Measurements from ENCODE around the gene TPCN2. TPM values are rescaled to one million over a fixed set of nuclear protein-coding genes. Genes with fewer than 3 reads are reported as not detected.
"Not testable (repeated sequence)": the region's sequence is repeated elsewhere in the genome, so short reads cannot be mapped to it uniquely, and the experiment has no call there.

The TPCN2 gene
- 6.2 and 7.4 TPM in 2 replicates for total RNA-seq

GRCh38 chr11:69048694-69049489 lies at the start of gene TPCN2:
Gene TPCN2, plus strand, starts transcription at chr11:69048932. Its CDS starts 66 bp downstream, at chr11:69048998.
- peak; percentile 96 to 98 for DNase-seq (ENCODE audit: low read depth in 2 of 2)

GRCh38 chr11:68999093-68999747 lies 49.5 kb upstream of the TPCN2 start:
- no peak for DNase-seq (ENCODE audit: low read depth in 2 of 2)

- DNase-seq (ENCODE audit: low read depth in 2 of 2), result not testable (repeated sequence)
These were observed 48.9 kb upstream of the TPCN2 start for GRCh38 chr11:68999748-69000355.

- DNase-seq (ENCODE audit: low read depth in 2 of 2), result no peak
These were observed 48.3 kb upstream of the TPCN2 start for GRCh38 chr11:69000391-69000790.

- peak; percentile 72 to 97 for DNase-seq (ENCODE audit: low read depth in 2 of 2)
These were observed 47.9 kb upstream of the TPCN2 start for GRCh38 chr11:69000831-69001242.

GRCh38 chr11:69001243-69002081 lies 47.3 kb upstream of the TPCN2 start:
- no peak for DNase-seq (ENCODE audit: low read depth in 2 of 2)

- DNase-seq (ENCODE audit: low read depth in 2 of 2), result no peak
These were observed 46.6 kb upstream of the TPCN2 start for GRCh38 chr11:69002110-69002569.

- DNase-seq (ENCODE audit: low read depth in 2 of 2), result no peak
These were observed 46.0 kb upstream of the TPCN2 start for GRCh38 chr11:69002570-69003231.

GRCh38 chr11:69003301-69003865 lies 45.3 kb upstream of the TPCN2 start:
- no peak for DNase-seq (ENCODE audit: low read depth in 2 of 2)

GRCh38 chr11:69003866-69004367 lies 44.8 kb upstream of the TPCN2 start:
- no peak for DNase-seq (ENCODE audit: low read depth in 2 of 2)

GRCh38 chr11:69004411-69005182 lies 44.1 kb upstream of the TPCN2 start:
- DNase-seq (ENCODE audit: low read depth in 2 of 2), result no peak

- no peak for DNase-seq (ENCODE audit: low read depth in 2 of 2)
These were observed 43.5 kb upstream of the TPCN2 start for GRCh38 chr11:69005183-69005630.

GRCh38 chr11:69005631-69006368 lies 42.9 kb upstream of the TPCN2 start:
- no peak for DNase-seq (ENCODE audit: low read depth in 2 of 2)

- DNase-seq (ENCODE audit: low read depth in 2 of 2), result no peak
These were observed 41.9 kb upstream of the TPCN2 start for GRCh38 chr11:69006816-69007215.

- no peak for DNase-seq (ENCODE audit: low read depth in 2 of 2)
These were observed 40.8 kb upstream of the TPCN2 start for GRCh38 chr11:69007975-69008381.

- peak in 1 of 2 donors; percentile 77 for DNase-seq (ENCODE audit: low read depth in 2 of 2)
These were observed 39.8 kb upstream of the TPCN2 start for GRCh38 chr11:69008737-69009440.

GRCh38 chr11:69009441-69010211 lies 39.1 kb upstream of the TPCN2 start:
- DNase-seq (ENCODE audit: low read depth in 2 of 2), result no peak

All from lung microvascular endothelial cell (primary cell).